ENCODE measurements around the gene GPR137. TPM values are rescaled to one million over a fixed set of nuclear protein-coding genes. Genes with fewer than 3 reads are reported as not detected.

GPR137 gene
- total and polyA plus RNA-seq, 9 of the 15 experiments (the other 6 are each of a cell fraction or from before 2014, with no cell fraction given): 0.32 to 26.7 (median 10.7) TPM

DNA sequence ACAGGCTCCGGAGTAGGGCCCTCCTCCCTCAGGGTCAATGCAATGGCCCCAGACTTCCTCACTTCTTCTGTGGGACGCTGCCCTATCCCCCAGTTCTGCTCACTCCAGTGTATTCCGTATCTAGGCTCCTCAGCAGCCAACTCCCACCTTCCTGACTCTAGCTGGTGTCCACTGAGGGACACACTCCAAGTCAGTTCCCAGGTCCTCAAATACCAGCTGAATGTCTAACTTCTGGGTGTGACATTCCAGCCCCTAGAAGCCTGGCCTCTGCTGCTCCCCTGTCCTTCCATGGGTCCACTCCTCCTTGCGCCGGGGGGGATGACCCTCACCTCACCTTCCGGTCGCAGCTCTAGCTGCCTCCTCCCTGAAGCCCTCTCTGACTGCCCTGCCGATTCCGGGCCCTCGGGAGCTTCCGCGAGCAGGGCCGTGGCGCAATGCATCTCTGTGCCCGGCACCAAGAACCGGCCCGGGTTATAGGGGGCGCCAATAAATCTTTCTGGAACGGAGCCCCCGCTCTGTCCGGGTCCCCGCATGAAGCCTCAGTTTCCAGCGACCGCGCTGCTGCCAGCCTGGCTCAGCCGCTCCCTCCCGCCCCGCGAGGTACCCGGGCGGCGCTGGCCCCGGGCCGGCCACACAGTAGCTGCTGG, 16.6 kb upstream of the GPR137 start (continued):
- TF ChIP-seq, protein P1, sequence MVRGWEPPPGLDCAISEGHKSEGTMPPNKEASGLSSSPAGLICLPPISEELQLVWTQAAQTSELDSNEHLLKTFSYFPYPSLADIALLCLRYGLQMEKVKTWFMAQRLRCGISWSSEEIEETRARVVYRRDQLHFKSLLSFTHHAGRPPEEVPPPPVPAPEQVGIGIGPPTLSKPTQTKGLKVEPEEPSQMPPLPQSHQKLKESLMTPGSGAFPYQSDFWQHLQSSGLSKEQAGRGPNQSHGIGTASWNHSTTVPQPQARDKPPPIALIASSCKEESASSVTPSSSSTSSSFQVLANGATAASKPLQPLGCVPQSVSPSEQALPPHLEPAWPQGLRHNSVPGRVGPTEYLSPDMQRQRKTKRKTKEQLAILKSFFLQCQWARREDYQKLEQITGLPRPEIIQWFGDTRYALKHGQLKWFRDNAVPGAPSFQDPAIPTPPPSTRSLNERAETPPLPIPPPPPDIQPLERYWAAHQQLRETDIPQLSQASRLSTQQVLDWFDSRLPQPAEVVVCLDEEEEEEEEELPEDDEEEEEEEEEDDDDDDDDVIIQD (CRISPR knock-in tag; IDR thresholded peaks at IDR 0.05): no peak
- peak; percentile 65 for TF ChIP-seq HDAC2 (IDR thresholded peaks at IDR 0.05)
- TF ChIP-seq BCOR (IDR thresholded peaks at IDR 0.05): peak; percentile 88
- TF ChIP-seq TOE1 (IDR thresholded peaks at IDR 0.05; ENCODE audit: borderline replicate concordance): no peak
- TF ChIP-seq TOE1 (CRISPR knock-in tag; IDR thresholded peaks at IDR 0.05; ENCODE audit: borderline replicate concordance, low read depth): no peak
- no peak for TF ChIP-seq MCM3 (IDR thresholded peaks at IDR 0.05)
- TF ChIP-seq, protein P2, sequence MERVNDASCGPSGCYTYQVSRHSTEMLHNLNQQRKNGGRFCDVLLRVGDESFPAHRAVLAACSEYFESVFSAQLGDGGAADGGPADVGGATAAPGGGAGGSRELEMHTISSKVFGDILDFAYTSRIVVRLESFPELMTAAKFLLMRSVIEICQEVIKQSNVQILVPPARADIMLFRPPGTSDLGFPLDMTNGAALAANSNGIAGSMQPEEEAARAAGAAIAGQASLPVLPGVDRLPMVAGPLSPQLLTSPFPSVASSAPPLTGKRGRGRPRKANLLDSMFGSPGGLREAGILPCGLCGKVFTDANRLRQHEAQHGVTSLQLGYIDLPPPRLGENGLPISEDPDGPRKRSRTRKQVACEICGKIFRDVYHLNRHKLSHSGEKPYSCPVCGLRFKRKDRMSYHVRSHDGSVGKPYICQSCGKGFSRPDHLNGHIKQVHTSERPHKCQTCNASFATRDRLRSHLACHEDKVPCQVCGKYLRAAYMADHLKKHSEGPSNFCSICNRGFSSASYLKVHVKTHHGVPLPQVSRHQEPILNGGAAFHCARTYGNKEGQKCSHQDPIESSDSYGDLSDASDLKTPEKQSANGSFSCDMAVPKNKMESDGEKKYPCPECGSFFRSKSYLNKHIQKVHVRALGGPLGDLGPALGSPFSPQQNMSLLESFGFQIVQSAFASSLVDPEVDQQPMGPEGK (CRISPR knock-in tag; IDR thresholded peaks at IDR 0.05; ENCODE audit: borderline replicate concordance): peak; percentile 57; the same call in 1 of the 2 replicates
- no peak for TF ChIP-seq PTTG1 (tag; IDR thresholded peaks at IDR 0.05; ENCODE audit: low read depth)
- no peak for TF ChIP-seq POLR3A (IDR thresholded peaks at IDR 0.05; ENCODE audit: borderline replicate concordance, extremely low read depth, insufficient read depth, insufficient read length)
- TF ChIP-seq, protein P3, sequence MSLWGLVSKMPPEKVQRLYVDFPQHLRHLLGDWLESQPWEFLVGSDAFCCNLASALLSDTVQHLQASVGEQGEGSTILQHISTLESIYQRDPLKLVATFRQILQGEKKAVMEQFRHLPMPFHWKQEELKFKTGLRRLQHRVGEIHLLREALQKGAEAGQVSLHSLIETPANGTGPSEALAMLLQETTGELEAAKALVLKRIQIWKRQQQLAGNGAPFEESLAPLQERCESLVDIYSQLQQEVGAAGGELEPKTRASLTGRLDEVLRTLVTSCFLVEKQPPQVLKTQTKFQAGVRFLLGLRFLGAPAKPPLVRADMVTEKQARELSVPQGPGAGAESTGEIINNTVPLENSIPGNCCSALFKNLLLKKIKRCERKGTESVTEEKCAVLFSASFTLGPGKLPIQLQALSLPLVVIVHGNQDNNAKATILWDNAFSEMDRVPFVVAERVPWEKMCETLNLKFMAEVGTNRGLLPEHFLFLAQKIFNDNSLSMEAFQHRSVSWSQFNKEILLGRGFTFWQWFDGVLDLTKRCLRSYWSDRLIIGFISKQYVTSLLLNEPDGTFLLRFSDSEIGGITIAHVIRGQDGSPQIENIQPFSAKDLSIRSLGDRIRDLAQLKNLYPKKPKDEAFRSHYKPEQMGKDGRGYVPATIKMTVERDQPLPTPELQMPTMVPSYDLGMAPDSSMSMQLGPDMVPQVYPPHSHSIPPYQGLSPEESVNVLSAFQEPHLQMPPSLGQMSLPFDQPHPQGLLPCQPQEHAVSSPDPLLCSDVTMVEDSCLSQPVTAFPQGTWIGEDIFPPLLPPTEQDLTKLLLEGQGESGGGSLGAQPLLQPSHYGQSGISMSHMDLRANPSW (CRISPR knock-in tag; IDR thresholded peaks at IDR 0.05): no peak
- no peak; the same call in 1 of the 2 replicates for TF ChIP-seq POLR2H (tag; IDR thresholded peaks at IDR 0.05; ENCODE audit: low read depth)
- TF ChIP-seq, protein P4, sequence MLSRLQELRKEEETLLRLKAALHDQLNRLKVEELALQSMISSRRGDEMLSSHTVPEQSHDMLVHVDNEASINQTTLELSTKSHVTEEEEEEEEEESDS (CRISPR knock-in tag; IDR thresholded peaks at IDR 0.05): no peak
- no peak for TF ChIP-seq HDGF (IDR thresholded peaks at IDR 0.05)
- TF ChIP-seq, protein P5, sequence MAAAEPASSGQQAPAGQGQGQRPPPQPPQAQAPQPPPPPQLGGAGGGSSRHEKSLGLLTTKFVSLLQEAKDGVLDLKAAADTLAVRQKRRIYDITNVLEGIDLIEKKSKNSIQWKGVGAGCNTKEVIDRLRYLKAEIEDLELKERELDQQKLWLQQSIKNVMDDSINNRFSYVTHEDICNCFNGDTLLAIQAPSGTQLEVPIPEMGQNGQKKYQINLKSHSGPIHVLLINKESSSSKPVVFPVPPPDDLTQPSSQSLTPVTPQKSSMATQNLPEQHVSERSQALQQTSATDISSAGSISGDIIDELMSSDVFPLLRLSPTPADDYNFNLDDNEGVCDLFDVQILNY (CRISPR knock-in tag; IDR thresholded peaks at IDR 0.05): no peak
- TF ChIP-seq HMG20B (CRISPR knock-in tag; IDR thresholded peaks at IDR 0.05): no peak
- TF ChIP-seq PHB2 (IDR thresholded peaks at IDR 0.05; ENCODE audit: low read depth): no peak
- TF ChIP-seq, protein P6, sequence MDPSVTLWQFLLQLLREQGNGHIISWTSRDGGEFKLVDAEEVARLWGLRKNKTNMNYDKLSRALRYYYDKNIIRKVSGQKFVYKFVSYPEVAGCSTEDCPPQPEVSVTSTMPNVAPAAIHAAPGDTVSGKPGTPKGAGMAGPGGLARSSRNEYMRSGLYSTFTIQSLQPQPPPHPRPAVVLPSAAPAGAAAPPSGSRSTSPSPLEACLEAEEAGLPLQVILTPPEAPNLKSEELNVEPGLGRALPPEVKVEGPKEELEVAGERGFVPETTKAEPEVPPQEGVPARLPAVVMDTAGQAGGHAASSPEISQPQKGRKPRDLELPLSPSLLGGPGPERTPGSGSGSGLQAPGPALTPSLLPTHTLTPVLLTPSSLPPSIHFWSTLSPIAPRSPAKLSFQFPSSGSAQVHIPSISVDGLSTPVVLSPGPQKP (CRISPR knock-in tag; IDR thresholded peaks at IDR 0.05): no peak
- TF ChIP-seq XRCC5 (IDR thresholded peaks at IDR 0.05; ENCODE audit: low read depth, low read length): no peak
- no peak for TF ChIP-seq ZNF146 (CRISPR knock-in tag; IDR thresholded peaks at IDR 0.05; ENCODE audit: unreplicated experiment)
- peak; percentile 35 for TF ChIP-seq TAF1 (IDR thresholded peaks at IDR 0.05; ENCODE audit: control insufficient read depth, extremely low read depth, insufficient read depth, low read length, severe bottlenecking)
- TF ChIP-seq ZNF134 (CRISPR knock-in tag; conservative IDR thresholded peaks at IDR 0.05): 0 out of 2 replicates have a peak, but pooled peaks have one; percentile 3
